NT2/D1 (cell line): ENCODE measurements around the gene MPP3.

Experiments
- SUZ12 ChIP-seq: IDR thresholded peaks from 2 replicates; pipeline ENCODE4 v1.6.1; 2011; ENCODE audit not compliant: insufficient read length, insufficient read depth; ENCODE audit errors: extremely low read depth
- ZNF274 ChIP-seq: IDR thresholded peaks from 2 replicates; pipeline ENCODE4 v1.6.1; 2011; ENCODE audit warnings: mild to moderate bottlenecking, low read depth, low read length

- no peak for TF ChIP-seq SUZ12
- TF ChIP-seq ZNF274: no peak
These were observed 78.0 kb downstream of the MPP3 start for GRCh38 chr17:43754947-43755346.
